Occipital lobe (tissue), 2 donors: ENCODE measurements around the gene MEF2D. TPM values are rescaled to one million over a fixed set of nuclear protein-coding genes. Genes with fewer than 3 reads are reported as not detected.

Experiments
- DNase-seq: peaks from one replicate; lab custom pipeline; 2025; lab: John Stamatoyannopoulos, UW
- total RNA-seq: library from RNA; depleted of rRNA; stranded (reverse); fragments of >200 nt; gene quantifications from one replicate; pipeline ENCODE4 v1.2.3, GENCODE V29; 2014

MEF2D gene
- total RNA-seq, 1 donor from 2014 or later = 3.7 TPM

DNA sequence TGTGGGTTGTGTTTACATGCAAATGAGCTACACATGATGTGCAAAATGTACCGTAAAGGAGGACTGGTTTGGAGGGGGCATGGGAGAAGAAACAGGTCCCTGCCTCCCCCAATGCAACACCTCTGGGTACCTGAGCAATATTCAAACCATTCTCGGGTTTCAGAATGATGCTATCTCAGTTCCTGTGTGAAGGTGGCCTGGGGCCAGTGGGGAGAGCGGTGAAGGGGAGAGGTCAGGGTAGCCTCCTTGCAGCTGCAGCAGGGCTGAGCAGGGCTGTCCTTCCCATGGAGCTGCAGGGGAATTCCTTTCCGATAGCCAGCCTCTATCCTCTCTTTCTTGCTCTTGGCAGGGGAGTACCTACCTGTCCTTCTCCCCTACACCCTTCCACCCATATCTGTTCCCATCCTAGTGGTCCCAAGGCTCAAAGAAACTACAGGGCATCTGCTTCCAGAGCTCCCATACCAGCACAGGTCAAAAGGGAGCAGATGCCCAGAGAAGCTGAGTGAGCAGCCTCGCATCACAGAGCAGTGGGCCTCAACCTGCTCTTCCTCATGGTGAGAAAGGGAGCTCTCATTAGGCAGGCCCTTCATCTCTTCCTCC lies 11.9 kb downstream of the MEF2D start:
- DNase-seq = no peak

DNA sequence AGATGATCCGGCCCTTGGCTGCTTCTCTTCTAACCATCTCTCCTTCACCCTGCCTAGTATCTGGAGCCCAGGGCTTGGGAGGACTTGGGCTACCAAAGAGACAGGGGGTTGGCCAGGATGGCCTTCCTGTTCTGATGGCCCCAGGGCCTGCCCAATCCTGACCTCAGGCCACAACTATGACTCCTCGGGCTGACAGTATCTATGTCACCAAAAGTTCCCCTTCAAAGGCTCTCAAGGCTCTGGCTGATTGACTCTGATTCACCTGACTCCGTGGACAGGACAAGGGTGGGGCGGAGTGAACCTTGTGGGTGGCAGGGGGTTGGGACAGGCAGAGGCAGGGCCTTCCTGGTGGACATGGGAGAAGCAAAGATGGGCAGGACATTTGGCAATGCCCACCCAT lies 12.7 kb downstream of the MEF2D start:
- DNase-seq = no peak

DNA sequence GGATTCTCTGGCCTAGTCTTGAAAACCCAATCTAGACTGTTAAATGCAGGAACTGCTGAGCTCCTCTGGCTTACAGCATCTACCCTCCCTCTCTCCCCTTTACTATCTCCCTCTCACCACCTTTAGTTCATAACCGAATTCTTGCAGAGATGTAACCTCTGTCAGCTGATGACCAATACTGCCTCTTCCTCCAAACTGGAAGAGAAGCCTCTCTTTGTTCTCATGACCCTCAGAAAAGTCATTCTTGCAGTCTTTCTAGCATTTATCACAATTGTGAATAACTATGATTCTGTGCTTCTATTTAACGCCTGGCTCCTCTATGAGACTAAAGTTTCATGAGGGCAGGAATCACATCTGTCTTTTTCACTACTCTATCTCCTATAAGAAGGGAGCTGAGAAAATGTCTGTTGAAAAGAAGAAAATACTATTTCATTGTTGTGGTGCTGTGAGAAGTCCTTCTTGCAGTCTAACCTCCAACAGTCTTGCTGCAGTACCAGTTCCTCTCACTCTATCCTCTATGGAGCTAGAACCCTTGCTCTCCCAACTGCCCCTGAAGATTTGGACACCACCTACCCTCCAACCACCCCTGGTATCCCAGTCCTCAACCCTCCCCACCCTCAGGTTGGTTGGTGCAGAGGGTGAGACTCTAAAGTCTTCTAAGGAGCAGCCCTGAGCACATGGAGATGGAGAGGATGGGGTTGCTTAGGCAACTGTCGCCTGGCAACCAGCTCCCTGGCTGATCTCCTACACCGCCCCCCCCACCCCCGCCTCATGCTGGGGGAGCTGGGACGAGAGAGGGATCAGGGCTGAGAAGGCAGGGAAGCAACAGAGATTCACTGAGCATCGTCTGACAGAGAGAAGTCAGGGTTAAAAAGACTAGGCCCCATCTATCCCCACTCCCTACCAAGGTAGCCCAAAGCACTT lies 13.9 kb downstream of the MEF2D start:
- peak; percentile 68 for DNase-seq

DNA sequence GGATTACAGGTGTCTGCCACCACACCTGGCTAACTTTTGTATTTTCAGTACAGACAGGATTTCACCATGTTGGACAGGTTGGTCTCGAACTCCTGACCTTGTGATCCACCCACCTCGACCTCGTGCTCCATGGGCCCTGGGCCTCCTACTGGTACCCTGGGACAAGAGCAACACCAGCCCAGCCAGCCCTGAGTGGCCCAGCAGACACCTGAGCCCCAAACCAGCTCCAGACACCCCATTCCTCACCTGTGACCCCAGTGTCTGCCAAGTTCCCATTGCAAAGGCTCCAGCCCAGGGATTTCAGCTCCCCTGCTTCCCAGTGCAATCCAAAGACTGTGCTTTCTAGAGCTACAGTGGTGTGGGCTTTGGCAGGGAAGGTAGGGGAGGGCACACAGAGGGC lies 14.6 kb downstream of the MEF2D start:
- no peak for DNase-seq

DNA sequence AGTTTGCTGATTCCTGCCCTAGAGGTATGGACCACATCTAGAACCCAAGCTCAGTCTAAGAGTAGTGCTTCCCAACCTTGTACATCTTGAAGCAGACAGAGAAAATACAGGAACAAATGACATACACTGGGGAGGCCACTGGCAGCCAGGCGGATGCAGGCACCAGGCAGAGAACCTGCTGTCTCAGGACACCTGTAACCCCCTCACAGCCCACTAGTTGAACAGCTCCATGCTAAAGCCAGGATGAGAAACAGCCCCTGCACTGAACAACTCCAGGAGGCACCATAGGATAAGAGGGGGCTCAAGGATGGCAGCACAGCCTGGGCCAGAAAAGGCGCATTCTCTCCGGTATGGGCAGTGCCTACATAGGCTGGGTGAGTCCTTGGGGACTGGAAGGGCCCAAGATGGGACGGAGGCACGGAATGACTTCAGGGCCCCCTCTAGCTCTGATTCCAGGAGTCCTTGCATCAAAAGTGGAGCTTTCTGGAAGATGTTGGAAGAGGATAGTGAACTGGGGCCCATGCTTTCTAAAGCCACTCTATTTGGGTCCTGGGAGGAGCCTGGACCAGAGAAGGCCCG lies 16.0 kb downstream of the MEF2D start:
- DNase-seq = no peak

DNA sequence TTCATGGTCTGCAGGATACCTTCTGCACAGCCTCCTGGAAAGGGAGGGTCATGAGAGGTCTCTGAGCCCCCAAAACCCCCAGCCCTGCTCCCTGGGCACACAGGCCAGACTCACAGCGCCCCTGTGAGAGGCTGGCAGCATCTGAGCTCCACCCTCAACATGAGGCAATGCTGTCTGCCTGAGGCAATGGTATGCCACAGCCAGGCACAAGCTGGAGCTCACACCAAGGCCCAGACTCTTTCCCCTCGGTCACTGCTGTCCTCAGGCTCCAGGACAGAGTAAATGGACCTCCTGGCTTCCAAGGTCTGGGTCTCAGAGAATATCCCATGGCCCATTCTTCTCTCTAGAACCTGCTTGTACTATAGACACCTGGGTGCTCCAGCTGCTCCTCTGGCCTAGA lies 17.2 kb downstream of the MEF2D start:
- DNase-seq = no peak

DNA sequence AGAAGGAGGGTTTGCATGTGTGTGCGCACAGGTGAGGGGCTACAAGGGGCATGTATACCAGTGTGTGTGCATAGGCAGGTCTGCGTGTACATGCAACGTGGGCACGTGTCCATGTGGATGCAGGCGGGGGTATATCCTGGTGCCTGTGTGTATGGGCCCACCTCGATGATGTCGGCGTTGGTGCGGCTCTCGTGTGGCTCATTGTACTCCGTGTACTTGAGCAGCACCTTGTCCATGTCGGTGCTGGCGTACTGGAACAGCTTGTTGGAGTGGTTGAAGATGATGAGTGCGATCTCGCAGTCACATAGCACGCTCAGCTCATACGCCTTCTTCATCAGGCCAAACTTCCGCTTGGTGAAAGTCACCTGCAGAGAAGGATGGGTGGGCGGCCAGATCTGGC lies 18.3 kb downstream of the MEF2D start:
- no peak for DNase-seq

DNA sequence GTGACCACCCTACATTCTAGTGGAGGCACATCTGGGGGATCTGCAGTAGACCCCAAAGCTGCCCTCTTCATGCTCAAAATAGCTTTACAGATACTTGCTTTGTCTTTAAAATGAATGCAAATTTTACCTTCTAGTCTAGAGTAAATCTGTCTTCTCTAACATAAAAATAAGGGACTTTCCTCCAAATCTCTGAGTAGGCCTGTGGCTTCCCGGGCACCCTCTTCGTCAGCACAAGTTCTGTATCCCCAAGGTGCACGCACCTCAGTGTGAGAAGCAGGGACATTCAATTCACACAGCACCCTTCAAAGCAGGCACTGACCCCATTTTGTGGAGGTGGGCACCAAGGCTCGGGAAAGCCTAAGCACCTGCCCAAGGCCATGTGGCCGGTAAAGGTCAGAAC lies 19.0 kb downstream of the MEF2D start:
- no peak for DNase-seq

DNA sequence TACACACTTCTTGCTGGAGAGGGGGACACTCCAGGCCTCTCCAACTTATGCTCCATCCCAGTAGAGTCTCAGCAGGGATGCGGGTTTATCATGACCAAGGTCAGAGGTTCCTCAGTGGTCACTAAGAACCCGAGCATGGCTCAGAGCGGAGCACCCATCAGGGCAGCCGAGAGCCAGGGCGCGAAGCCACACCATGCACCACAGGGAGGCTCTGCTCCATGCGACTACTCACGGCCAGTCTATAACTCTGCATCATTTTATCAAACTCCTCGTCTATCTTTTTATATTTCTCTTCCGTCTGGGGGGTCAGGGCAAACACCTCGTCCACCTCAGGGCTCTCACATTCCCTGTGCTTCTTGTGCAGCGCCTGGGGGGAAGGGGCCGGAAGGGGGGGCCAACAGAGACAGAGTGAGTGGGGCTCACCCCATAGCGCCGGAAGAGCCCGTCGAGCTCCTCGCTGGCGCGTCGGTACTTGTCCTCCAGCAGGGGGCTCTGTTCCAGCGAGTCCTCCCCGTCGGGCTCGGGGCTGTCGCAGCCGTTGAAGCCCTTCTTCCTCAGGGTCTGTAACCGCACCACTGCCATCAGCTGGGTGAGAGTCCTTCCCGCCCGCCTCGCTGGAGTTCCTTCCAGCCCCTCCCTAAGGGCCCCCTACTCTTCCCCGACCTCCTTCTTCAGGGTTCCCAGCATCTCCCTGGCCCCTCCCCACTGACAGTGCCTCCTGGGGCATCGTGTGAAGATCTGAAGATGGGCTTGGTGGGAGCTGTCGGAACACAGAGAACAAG lies 20.0 kb downstream of the MEF2D start:
- DNase-seq = peak; percentile 52

DNA sequence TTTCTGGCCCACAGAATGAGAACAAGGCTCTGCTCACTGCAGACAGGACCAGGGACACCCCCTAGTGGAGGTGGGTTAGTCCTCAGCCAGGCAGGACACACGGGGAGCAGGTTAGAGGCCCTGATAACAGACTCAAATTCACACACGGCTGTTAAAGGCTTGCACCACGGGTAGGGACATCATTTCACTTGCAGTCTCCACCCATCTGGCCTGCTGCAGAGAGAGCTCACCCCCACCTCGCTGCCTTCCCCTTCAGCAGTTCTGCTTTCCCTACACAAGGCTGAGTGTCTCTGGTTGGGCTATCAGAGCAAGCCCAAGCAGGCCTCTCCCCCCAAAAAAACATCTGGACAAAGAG lies 20.6 kb downstream of the MEF2D start:
- no peak for DNase-seq

DNA sequence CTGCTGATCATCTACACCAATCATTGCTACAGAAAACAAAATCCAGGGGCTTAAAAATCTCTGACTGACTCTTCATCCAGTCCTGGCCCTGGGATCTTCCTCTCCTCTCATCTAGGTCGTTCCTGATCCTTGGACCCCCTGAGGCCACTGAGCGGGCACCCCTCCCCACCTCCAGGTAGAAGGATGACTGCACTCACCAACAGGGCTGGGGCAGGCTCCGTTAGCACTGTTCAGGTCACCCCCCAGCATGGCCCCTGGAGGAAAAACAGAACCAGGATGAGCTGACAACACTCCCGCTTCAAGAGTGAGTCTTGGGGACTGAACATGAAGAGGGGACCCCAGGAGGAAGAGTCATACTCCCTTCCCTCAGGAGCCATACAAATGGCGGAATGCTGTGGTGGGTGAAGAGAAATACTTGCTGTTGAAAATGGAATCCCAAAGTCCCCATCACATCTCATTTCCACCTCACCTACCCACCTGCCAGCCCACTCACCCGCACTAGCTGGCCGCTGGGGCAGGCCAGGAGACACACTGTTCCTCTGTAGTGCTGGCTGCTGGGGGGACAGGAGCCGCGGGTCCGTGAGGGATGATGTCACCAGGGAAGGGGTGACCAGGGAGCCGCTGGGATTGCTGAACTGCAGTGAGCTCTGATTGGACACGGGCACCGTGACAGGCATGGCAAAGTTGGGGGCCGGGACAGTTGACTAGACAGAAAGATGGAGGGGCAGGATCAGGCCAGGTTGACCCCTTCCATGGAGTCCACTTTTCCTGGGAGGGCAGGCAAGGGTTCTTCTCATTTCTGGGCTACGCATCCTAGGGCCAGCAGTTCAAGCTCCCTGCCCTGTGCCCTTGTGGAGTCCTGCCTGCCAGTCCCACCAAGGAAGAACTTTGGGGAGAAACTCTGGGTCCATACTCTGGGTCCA lies 21.2 kb downstream of the MEF2D start:
- no peak for DNase-seq

DNA sequence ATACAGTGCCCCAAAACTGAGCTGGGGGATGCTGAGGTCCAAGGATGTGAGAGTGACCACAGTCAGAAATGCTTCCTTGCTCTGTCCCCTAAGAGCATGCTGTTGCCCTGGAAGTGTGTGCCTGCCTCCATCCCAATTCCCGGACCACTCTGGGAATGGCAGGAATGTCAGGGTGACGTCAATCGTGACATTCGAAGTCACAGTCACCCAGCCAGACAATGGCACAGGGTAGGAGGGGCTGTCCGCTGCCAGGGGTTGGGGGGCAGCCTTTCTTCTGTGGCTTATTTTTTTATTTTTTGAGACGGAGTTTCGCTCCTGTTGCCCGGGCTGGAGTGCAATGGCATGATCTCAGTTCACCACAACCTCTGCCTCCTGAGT lies 22.3 kb downstream of the MEF2D start:
- DNase-seq = no peak

DNA sequence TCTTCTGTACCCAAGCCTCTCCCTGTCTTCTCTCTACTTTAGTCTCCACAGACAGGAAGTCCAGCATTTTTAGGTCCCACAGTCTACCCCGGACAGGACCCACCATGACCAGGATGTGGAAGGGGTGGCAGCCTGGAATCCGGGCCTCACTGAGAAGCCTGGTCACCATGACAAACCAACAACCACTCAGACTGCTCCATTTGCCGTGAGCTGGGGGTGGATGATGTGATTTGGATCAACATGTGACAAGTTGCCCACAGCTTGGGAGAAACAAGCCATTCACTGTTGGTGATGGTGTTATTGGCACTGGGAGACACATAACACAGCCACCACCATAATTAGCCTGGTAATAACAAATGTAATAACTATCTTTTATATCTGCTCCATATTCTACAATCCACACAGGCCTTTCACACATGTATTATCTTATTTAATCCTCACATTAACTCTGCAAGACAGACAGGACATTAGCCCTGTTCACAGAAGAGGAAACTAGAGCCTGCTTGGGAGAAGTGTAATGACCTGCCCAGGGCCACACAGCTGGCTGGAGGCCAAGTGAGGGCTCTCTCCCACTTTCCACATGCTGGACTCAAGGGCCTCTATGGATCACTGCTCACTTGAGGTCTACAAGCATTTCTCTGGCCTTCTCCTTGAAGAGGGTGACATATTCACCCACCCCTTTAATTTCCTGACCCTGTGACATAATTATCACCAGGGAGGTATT lies 22.9 kb downstream of the MEF2D start:
- DNase-seq = peak; percentile 48

DNA sequence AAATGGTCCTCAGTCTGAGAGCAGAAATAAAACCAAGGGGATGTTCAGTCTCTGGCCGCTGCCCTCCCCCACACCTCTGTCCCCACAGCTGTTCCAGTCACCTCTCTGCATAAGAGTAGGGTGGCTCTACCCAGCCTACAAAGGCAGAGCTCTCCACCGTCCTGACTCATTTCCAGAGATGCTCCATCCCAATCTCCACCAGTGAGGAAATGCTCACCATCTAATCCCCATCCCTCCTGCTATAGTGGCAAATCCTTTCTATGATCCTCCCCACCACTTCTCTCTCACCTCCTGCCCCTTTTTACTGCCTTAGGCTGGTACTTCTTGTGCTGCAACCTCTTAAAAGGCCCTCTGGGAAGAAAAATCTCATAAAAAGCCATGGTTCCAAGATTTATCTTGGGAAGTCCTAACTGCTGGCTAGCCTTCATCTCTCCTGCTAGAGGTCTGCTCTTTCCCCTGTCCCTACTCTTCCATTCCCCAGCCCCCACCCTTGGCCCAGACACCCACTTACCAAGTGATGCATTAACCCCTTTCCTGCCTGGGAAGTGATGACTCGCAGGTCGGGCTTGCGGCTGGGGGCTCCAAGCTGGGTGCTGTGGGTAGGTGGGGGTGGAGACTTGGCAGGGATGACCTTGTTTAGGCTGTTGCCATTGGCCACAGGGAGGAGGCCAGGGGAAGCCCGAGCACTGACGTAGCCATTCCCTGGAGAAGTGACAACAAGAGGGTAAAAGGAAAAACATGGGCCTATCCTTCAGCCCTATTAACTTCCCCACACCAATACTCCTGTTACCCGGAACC lies 23.9 kb downstream of the MEF2D start:
- no peak for DNase-seq

DNA sequence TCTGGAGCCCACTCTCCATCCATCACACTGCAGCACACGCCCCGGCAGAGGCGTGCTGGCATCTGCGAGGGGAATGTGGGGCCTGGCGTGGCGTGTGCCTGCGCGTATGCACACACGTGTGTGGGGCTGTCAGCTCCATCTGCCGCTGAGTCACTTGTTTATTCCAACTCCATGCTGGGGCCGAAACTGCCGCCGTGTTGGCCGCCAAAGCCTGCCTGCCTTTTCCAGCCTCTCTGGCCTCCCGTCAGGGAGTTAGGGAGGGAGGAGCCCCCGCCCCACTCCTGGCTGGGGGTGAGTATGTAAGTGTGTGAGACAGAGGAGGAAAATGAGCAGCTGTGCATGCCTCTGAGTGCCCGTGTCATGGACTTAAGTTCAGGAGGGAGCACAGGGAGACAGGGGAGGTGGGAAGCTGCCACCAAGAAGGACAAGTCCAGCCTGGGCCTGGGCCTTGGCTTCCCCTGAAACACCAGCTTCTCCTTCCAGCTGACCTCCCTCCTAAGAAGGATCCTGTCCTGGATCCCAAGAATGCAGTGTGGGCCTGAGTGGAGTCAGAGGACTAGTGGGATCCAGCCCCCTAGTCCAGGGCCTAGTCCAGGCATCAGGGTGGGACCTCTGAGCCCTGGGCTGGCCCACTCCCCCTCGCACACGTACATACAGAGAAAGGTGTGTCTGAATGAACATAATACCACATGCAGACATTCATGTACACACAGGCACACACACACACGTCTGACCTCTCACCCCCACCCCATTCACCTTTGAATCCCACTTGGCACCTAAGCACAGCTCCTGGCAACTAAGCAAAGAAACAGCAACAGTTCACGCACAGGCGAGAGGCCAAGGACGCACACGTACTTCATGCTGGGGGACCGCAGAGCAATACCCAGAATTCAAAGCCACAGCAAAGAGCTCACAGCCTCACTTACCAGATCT lies 24.7 kb downstream of the MEF2D start:
- peak; percentile 88 for DNase-seq

DNA sequence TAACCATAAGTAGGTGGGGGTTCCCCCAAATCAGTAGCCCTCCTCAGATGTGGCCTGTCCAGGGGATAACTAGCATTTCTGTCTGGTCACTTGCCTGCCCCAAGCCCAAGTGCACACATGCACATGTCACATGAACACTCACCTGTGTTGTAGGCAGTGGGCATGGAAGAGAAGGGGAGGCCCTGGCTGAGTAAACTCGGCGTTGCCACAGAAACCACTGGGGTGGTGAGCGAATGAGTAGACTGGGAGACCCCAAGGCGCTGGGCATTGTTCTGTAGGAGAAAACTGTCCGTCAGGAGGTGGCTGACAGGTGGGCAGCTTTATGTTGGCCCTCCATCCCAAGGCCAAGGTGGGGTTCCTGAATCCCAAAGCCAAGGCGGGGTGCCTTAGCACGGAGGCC lies 25.6 kb downstream of the MEF2D start:
- no peak for DNase-seq

DNA sequence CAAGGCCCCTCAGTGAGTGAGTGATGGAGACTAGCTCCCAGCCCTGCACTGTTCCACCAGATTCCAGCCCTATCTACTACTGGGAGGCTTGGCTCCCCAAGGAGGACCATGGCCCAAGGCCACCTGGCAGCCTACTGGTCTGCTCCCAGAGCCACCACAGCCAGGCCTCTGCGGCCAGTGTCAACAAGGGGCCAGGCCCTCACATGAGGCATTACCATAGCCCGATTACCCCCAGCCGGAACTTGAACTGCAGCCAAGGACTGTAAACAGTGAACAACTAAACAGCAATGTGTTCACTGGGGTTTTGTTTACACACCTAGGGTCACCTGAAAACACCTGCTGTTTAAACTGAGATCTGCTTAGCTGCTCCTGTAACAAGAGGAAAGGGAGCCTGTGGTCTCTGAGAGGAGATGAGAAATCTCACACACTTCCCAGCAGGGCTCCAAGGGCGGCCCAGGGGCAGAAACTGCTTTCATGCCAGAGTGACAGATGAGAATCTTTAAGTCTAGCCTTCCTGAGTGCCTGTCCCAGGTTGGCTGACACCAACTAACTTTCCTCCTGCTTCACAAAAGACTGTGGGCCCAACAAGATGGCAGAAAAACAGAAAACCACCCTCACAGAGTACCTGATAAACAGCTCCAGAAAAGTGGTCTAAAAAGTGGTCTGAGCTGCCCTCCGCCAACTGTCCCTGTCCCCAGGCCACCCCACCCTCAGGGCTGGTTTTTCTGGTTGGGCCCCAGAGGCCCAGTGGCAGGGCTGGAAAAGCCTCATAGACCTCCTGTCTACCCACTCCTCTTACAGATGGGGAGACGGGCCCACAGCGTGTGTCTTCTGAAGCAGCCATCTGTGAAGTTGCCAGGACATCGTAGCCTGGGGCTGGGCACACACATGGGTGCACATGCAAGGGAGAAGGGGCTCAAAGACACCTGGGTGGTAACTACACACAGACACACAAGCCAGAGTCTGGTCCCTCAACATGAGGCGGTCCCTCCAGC lies 28.8 kb downstream of the MEF2D start:
- no peak for DNase-seq
